Activated T-helper 1 cell treated with anti-CD3 and anti-CD28 coated beads, Interleukin-12 subunit alpha, Interleukin-12 subunit beta, Interleukin-2, Interleukin-4 antibody, amounts not matched to agents 30 ng/mL and 10 ng/mL and 1 ng/mL, durations not matched to agents 14 hours and 24 hours and 36 hours (primary cell): ENCODE measurements around the gene UGT1A6. TPM values are rescaled to one million over a fixed set of nuclear protein-coding genes. Genes with fewer than 3 reads are reported as not detected.
"Not testable (repeated sequence)": the region's sequence is repeated elsewhere in the genome, so short reads cannot be mapped to it uniquely, and the experiment has no call there.

Experiments used
- DNase-seq: peaks from one replicate; pipeline ENCODE4 v3.0.0; 2021; ENCODE audit warnings: low spot score
- H3K27ac Mint-ChIP-seq: one replicate; pipeline ENCODE4 v1.8.0; 2021; ENCODE audit warnings: mild to moderate bottlenecking, mixed read lengths
- H3K27me3 Mint-ChIP-seq: one replicate; pipeline ENCODE4 v1.8.0; 2022; ENCODE audit warnings: mild to moderate bottlenecking, moderate library complexity, mixed read lengths; ENCODE audit not compliant: insufficient read depth
- H3K36me3 Mint-ChIP-seq: one replicate; pipeline ENCODE4 v1.8.0; 2021; ENCODE audit warnings: low read depth, mixed read lengths
- H3K4me1 Mint-ChIP-seq: one replicate; pipeline ENCODE4 v1.8.0; 2021; ENCODE audit warnings: low read depth, mixed read lengths
- H3K4me3 Mint-ChIP-seq: one replicate; pipeline ENCODE4 v1.8.0; 2021; ENCODE audit warnings: mild to moderate bottlenecking, moderate library complexity, mixed read lengths
- H3K9me3 Mint-ChIP-seq: one replicate; pipeline ENCODE4 v1.8.0; 2021; ENCODE audit warnings: mixed read lengths
- intact Hi-C: fragments of 100-400 bp; cut with micrococcal nuclease; formaldehyde crosslinking; loops from one replicate; pipeline ENCODE4 v1.15.1; 2024
- total RNA-seq: library from RNA; stranded (reverse); gene quantifications from 2 replicates; pipeline ENCODE4 v1.2.3, GENCODE V29; 2022

Gene UGT1A6
- not detected in 2 replicates for total RNA-seq

GRCh38 chr2:233692648-233693047 lies at the start of gene UGT1A6:
Gene UGT1A6, plus strand, starts transcription at chr2:233692890. Its CDS starts 115 bp downstream, at chr2:233693005.
- Mint-ChIP-seq H3K27me3 (peaks cover 13% of the 10 kb centered on the region), H3K36me3 (peaks cover 1% of the 10 kb centered on the region), H3K9me3 (no peaks in the 10 kb centered on the region), H3K4me1 (no peaks in the 10 kb centered on the region), H3K27ac (no peak within 1 kb of the TSS), H3K4me3 (no peak within 1 kb of the TSS)
- intact Hi-C loops: no loop called here
- no peak for DNase-seq

GRCh38 chr2:233643128-233643527 lies 49.6 kb upstream of the UGT1A6 start:
- H3K4me3 Mint-ChIP-seq: no peak overlapping the region
- intact Hi-C loops: no loop called here
- no peak overlapping the region for H3K27ac Mint-ChIP-seq
- H3K36me3 Mint-ChIP-seq: no peaks in the 10 kb centered on the region
- H3K9me3 Mint-ChIP-seq: peaks cover 21% of the 10 kb centered on the region
- DNase-seq: no peak
- no peaks in the 10 kb centered on the region for H3K4me1 Mint-ChIP-seq
- peaks cover 4% of the 10 kb centered on the region for H3K27me3 Mint-ChIP-seq

- intact Hi-C loops, H3K27ac Mint-ChIP-seq, H3K27me3 Mint-ChIP-seq, H3K36me3 Mint-ChIP-seq, H3K4me1 Mint-ChIP-seq, H3K4me3 Mint-ChIP-seq, DNase-seq: not testable (repeated sequence)
- H3K9me3 Mint-ChIP-seq: peaks cover 21% of the 10 kb centered on the region
These were observed 46.7 kb upstream of the UGT1A6 start for GRCh38 chr2:233646033-233646432.

- Mint-ChIP-seq H3K4me3 (no peak overlapping the region), H3K9me3 (peaks cover 10% of the 10 kb centered on the region), H3K4me1 (no peaks in the 10 kb centered on the region), H3K27ac (no peak overlapping the region), H3K27me3 (peaks cover 11% of the 10 kb centered on the region), H3K36me3 (no peaks in the 10 kb centered on the region)
- DNase-seq: no peak
- intact Hi-C loops: no loop called here
These were observed 41.7 kb upstream of the UGT1A6 start for GRCh38 chr2:233650981-233651380.

- DNase-seq: no peak
- H3K4me3 Mint-ChIP-seq: no peak overlapping the region
- H3K27ac Mint-ChIP-seq: no peak overlapping the region
- H3K9me3 Mint-ChIP-seq: peaks cover 8% of the 10 kb centered on the region
- H3K4me1 Mint-ChIP-seq: no peaks in the 10 kb centered on the region
- intact Hi-C loops: no loop called here
- no peaks in the 10 kb centered on the region for H3K36me3 Mint-ChIP-seq
- H3K27me3 Mint-ChIP-seq: peaks cover 11% of the 10 kb centered on the region
These were observed 41.3 kb upstream of the UGT1A6 start for GRCh38 chr2:233651430-233651829.

- Mint-ChIP-seq H3K4me1 (no peaks in the 10 kb centered on the region), H3K4me3 (no peak overlapping the region), H3K36me3 (no peaks in the 10 kb centered on the region), H3K27ac (no peak overlapping the region), H3K9me3 (no peaks in the 10 kb centered on the region), H3K27me3 (peaks cover 16% of the 10 kb centered on the region)
- DNase-seq: no peak
- intact Hi-C loops: no loop called here
These were observed 38.2 kb upstream of the UGT1A6 start for GRCh38 chr2:233654501-233654900.

GRCh38 chr2:233655043-233655442 lies 37.6 kb upstream of the UGT1A6 start:
- DNase-seq: no peak
- Mint-ChIP-seq H3K4me3 (no peak overlapping the region), H3K9me3 (no peaks in the 10 kb centered on the region), H3K36me3 (no peaks in the 10 kb centered on the region), H3K27ac (no peak overlapping the region), H3K4me1 (no peaks in the 10 kb centered on the region), H3K27me3 (peaks cover 16% of the 10 kb centered on the region)
- intact Hi-C loops: no loop called here

GRCh38 chr2:233655943-233656342 lies 36.7 kb upstream of the UGT1A6 start:
- H3K27ac Mint-ChIP-seq, H3K36me3 Mint-ChIP-seq, H3K9me3 Mint-ChIP-seq, DNase-seq, intact Hi-C loops, H3K4me1 Mint-ChIP-seq, H3K4me3 Mint-ChIP-seq: not testable (repeated sequence)
- H3K27me3 Mint-ChIP-seq: peaks cover 13% of the 10 kb centered on the region

GRCh38 chr2:233656443-233656842 lies 36.2 kb upstream of the UGT1A6 start:
- Mint-ChIP-seq H3K36me3 (no peaks in the 10 kb centered on the region), H3K27me3 (peaks cover 13% of the 10 kb centered on the region), H3K9me3 (no peaks in the 10 kb centered on the region), H3K4me1 (no peaks in the 10 kb centered on the region), H3K4me3 (no peak overlapping the region), H3K27ac (no peak overlapping the region)
- intact Hi-C loops: no loop called here
- DNase-seq: no peak

- H3K36me3 Mint-ChIP-seq: no peaks in the 10 kb centered on the region
- no peak for DNase-seq
- no peaks in the 10 kb centered on the region for H3K9me3 Mint-ChIP-seq
- no peak overlapping the region for H3K27ac Mint-ChIP-seq
- no peak overlapping the region for H3K4me3 Mint-ChIP-seq
- intact Hi-C loops: no loop called here
- peaks cover 6% of the 10 kb centered on the region for H3K27me3 Mint-ChIP-seq
- no peaks in the 10 kb centered on the region for H3K4me1 Mint-ChIP-seq
These were observed 34.1 kb upstream of the UGT1A6 start for GRCh38 chr2:233658610-233659009.

- H3K27ac Mint-ChIP-seq: no peak overlapping the region
- DNase-seq: no peak
- H3K36me3 Mint-ChIP-seq: no peaks in the 10 kb centered on the region
- no peaks in the 10 kb centered on the region for H3K4me1 Mint-ChIP-seq
- peaks cover 8% of the 10 kb centered on the region for H3K27me3 Mint-ChIP-seq
- no peaks in the 10 kb centered on the region for H3K9me3 Mint-ChIP-seq
- H3K4me3 Mint-ChIP-seq: no peak overlapping the region
- intact Hi-C loops: no loop called here
These were observed 28.8 kb upstream of the UGT1A6 start for GRCh38 chr2:233663911-233664310.

GRCh38 chr2:233668605-233669260 lies 24.0 kb upstream of the UGT1A6 start:
- H3K4me3 Mint-ChIP-seq: no peak overlapping the region
- no peaks in the 10 kb centered on the region for H3K9me3 Mint-ChIP-seq
- no peak overlapping the region for H3K27ac Mint-ChIP-seq
- H3K36me3 Mint-ChIP-seq: no peaks in the 10 kb centered on the region
- H3K4me1 Mint-ChIP-seq: no peaks in the 10 kb centered on the region
- intact Hi-C loops: no loop called here
- H3K27me3 Mint-ChIP-seq: peaks cover 8% of the 10 kb centered on the region
- no peak for DNase-seq

GRCh38 chr2:233671290-233672161 lies 21.2 kb upstream of the UGT1A6 start, which contains the start of gene UGT1A9:
Gene UGT1A9, plus strand, starts transcription at chr2:233671898. Its CDS starts 37 bp downstream, at chr2:233671935.
- no peaks in the 10 kb centered on the region for H3K36me3 Mint-ChIP-seq
- no peak within 1 kb of the TSS for H3K27ac Mint-ChIP-seq
- H3K9me3 Mint-ChIP-seq: no peaks in the 10 kb centered on the region
- peaks cover 6% of the 10 kb centered on the region for H3K27me3 Mint-ChIP-seq
- H3K4me3 Mint-ChIP-seq: no peak within 1 kb of the TSS
- no peaks in the 10 kb centered on the region for H3K4me1 Mint-ChIP-seq
- DNase-seq: no peak
- intact Hi-C loops: no loop called here
